HG03571 (cell line): ENCODE data around the gene DQX1.
"Not testable (repeated sequence)": the region's sequence is repeated elsewhere in the genome, so short reads cannot be mapped to it uniquely, and the experiment has no call there.

Experiments used
- ATAC-seq: cut with Tn5 transposase; IDR thresholded peaks from one replicate; pipeline ENCODE4 v1.9.1; 2021; ENCODE audit not compliant: unreplicated experiment

The DQX1 gene, protein sequence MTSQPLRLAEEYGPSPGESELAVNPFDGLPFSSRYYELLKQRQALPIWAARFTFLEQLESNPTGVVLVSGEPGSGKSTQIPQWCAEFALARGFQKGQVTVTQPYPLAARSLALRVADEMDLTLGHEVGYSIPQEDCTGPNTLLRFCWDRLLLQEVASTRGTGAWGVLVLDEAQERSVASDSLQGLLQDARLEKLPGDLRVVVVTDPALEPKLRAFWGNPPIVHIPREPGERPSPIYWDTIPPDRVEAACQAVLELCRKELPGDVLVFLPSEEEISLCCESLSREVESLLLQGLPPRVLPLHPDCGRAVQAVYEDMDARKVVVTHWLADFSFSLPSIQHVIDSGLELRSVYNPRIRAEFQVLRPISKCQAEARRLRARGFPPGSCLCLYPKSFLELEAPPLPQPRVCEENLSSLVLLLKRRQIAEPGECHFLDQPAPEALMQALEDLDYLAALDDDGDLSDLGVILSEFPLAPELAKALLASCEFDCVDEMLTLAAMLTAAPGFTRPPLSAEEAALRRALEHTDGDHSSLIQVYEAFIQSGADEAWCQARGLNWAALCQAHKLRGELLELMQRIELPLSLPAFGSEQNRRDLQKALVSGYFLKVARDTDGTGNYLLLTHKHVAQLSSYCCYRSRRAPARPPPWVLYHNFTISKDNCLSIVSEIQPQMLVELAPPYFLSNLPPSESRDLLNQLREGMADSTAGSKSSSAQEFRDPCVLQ

DNA sequence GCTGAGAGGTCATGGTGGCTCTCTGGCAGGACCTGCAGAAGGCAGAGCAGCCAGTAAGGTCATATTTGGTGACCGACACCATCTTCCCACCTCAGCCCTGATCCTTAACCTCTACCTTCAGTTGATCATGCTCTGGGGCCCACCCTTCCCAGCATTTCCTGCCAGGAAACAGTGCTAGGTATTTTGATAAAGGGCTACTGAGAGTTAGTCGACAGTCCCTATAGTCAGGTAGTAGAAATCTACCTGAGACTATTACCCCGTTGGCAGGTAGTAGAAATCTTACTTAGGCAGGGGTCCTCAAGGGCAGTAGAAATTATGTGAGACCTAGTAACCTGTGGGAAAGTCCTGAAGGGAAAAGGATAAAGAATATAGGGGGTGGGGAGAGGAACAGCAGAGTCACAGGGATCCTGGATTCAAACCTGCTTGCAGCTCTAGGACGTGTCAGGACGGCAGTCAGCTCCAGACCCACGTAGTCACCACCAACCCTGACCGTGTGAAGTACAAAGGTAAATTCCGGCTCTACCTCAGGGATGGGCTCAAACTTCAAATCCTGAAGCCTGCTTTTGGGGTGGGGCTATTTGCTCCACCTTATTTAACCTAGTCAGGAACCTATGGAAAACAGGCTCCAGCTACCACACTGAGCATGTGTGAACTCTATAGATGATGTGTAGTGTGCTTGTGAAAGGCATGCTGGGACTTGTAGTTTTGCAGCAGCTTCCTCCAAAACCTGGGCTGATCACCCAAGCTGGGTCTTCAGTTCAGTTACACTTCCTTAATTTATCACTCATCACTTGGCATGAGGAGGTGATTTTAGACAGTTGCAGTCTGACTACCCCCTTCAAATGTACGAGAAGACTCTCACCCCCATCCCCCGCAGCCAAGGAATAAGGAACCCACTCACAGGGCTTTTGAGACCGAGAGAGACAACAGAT is at the start of gene DQX1:
Gene DQX1 (minus strand): TSS at position 515 of the 932 bp plus-strand sequence. CDS start 502 bp downstream, at position 13.
- ATAC-seq = no peak

DNA sequence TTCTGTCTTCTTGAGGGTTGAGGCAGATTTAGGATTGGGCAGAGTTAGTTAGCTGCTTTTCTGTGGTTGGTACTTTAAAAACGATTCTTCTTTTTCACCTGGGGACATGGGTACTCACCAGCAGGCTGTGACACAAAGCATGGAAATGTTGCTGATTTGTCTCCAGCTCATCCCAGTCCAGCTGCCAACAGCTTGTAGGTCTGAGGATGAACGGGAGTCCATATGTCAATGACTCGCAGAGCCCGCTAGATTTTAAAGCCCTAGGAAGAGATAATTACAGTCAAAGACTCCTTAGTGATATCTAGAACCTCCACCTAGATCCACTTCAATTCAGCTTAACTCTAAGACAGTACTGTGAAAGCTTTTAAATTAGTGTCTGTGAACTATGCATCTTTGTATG is 49.3 kb upstream of the DQX1 start:
- ATAC-seq = no peak

DNA sequence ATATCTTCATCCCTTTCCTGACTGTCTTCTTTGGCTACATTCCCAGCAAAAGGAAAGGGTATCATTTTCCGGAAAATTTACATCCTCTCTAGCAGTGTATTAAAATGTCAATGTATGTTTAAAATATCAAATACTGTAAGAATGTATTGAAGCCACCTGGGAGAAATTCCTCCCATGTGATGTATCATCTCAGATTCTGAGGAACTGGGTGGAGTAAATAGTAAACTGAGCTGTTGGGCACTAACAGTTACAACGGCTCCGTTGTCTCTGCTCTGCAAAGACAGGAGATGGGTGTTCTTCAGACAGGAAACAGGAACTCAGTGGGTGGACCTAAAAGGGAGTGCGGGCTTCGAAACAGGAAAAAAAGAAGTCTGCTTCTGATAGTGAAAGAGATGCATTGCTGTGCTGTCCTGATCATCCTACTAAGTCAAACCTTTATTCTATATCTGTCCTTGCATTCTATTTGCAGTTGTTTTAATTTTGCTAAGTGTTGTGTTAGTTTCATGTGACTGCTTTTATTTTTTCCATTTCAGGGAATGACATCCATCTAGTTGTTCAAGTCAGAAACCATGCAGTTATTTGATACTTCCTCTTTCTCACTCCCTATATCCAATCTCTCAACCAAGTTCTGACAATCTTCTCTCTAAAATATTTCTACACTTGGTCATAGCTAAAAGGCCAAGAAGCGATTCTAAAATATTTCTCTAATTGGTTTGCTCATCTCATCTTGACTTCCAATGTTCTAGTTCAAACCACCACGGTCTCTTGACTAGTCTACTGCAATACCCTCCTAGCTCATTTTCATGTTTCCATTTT is 47.9 kb upstream of the DQX1 start:
- ATAC-seq = no peak

DNA sequence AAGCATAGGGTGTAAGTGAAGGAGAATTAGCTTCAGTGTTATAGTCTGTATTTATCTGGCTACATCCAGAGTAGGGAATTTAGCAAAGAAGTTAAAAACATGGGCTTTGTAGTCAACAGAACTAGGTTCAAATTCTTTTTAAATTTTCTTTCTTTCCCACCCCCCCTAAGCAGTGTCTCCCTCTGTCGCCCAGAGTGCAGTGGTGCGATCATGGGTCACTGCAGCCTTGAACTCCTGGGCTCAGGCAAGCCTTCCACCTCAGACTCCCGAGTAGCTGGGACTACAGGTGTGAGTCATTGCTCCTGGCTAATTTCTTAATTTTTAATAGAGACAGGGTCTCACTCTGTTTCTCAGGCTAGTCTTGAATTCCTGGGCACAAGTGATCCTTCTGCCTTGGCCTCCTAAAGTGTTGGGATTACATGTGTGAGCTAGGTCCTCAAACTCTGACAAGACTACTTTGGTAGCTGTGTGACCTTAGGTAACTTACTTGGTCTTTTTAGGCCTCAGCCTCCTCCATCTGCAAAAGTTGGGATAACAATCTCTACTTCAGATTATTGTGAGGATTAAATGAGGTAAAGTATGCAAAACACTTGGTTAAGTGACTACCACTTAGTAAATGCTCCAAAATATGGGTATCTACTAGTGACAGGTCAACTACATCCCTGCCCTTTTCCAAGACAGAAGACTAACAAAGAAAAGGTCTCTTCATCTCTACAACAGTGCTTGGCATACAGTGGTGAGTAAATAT is 46.3 kb upstream of the DQX1 start:
- ATAC-seq = no peak

DNA sequence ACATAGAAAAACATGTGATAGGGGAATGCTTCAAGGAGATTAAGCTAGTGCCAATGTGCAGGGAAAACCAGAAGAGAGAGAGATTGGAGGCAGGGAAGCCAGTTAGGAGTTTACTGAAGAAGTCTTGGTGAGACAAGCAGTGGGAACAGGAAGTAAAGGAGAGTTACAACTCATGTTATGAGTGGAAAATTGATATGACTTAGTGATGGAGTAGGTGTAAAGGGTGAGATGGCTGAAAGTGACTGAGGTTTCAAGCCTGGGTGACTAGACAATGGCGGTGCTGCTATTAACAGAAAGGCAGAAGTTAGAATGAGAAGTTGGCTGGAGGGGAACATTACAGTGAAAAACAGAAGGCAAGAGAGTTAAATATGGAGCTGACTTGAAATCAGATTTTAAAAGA is 45.0 kb upstream of the DQX1 start:
- peak; percentile 65 for ATAC-seq

DNA sequence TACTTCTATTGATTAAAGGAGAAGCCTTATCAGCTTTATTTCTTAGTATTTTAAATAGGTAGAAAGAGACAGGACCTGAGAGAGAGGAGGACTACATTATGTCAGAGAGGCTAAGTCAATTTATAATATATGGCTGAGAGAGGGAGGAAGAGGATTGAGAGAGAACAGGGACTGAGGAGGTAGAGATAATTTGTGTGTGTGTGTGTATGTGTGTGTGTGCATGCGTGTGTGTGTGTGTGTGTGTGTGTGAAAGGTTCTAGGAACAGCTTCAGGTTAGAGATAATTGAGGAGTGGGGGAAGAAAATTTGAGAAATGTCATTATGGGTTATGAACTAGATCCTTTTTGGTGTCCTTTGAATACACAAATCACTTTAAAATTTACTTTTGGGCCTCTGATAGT is 43.7 kb upstream of the DQX1 start:
- no peak for ATAC-seq

DNA sequence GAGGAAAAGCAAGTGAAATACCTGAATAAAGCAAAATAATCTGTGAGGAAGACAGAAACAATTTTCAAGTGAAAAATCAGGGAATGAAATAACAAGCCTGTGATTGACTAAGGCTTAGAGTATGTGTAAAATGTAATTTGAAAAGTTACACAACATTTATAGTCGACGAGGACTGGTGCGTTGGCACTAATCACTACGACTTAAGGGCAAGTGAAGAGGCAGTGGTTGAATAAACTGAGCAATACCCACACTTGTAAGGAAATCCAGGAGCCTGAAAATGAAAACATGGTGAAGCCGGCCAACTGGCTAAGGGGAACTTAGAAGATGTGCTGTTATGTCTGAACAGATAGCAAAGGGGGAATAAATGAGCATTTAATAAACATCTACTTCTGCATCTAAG is 41.9 kb upstream of the DQX1 start:
- no peak for ATAC-seq

DNA sequence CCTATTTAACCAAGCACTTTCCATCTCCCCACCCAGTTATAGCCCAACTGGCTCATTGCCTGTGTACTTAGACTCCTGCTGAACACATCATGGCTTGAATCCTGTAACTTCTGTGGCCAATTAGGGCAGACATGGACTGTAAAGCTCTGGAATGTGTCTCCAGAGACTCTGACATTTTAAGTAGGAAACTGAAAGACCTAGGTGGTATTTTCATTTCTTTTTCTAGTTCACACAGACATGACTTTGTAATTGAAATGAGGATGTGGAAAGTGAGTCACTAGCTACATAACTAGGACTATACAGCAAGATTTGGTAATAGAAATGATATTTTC is 40.7 kb upstream of the DQX1 start:
- no peak for ATAC-seq

DNA sequence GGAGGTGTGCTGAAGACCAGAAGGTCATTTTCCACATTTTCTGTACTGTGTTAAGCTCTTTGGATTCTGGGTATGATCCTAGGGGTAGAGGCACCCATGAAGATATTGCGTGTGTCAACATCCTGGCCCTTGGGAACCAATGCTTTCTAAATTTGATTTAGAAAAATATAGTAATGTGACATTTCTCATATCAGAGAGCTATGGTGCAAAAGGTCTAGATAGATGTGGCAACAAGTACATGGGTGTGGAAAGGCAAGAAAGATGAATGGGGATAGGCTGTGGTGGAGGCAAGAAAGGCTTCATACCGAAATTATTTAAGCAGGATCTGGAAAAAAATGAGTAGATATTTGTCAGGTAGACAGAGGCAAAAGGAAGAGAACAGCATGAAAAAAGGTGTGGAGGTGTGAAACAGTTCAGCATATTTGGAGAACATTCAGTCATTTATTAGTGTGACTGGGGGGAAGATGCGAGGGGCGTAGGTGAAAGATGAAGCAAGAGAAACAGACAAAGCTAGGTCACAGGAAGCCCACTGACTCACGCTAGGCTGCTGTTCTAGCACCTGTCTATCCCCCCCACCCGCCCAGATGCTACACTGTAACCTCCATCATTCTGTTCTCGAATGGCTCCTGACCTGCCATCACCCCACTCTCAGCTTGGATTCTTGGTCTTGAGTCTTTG is 40.2 kb upstream of the DQX1 start:
- no peak for ATAC-seq

DNA sequence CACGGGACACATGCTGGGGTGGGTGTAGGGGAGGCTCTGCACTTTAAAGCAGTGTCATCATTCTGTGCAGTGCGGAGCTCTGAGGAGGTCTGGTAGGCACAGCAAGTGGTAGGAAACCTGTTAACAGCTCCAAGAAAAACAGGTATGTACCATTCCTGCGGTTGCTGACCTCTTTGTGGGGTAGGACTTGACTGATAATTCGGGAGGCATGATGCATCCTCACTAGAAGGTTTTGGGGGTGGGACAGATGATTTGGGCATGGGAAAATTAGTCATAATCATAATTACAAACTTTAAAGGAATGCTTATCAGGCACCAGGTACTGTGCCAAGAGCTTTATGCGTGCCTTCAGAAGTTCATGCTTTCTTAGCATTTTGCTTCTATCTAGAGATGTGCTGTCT is 38.2 kb upstream of the DQX1 start:
- no peak for ATAC-seq

DNA sequence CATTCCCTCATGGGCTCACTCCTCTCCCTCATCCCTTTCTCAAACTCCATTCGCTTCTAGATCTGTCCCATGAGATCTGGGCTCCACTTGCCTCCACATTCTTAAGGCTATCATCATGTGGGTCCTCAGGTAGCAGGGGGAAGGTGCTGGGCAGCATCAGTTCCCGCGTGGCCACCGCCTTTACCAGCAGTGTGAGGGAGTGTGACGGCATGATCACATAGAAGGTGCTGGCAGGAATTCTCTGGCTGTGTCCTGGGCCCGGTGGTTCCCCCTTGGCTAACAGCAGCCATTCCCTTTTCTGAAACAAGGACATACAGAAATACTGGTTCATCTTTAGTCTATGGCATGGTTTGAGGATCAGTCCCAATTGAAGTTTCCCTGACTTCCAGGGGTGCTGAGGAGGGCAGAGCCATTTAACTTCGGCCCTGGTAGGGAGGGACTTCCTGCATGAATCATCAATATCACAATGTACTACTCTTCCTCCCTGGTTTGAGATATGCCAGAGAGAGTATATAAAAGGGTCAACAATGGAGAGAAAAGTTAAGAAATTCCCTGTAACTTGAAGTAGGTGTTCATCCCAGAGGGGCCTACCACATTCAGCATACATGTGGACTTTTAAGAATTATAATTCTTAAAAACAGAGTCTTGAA is 36.2 kb upstream of the DQX1 start:
- no peak for ATAC-seq

DNA sequence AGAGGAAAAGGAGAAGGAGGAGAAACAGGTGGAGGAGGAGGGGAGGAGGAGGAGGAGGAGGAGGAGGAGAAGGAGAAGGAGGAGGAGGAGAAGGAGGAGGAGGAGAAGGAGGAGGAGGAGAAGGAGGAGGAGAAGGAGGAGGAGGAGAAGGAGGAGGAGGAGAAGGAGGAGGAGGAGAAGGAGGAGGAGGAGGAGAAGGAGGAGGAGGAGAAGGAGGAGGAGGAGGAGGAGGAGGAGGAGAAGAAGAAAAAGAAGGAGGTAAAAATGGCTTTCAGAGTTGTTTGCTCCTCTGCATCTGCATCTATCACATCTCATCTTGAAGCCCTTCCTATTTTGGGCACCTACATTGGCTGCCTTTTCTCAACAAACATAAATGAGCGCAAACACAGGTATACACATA is 35.0 kb upstream of the DQX1 start:
- not testable (repeated sequence) for ATAC-seq

DNA sequence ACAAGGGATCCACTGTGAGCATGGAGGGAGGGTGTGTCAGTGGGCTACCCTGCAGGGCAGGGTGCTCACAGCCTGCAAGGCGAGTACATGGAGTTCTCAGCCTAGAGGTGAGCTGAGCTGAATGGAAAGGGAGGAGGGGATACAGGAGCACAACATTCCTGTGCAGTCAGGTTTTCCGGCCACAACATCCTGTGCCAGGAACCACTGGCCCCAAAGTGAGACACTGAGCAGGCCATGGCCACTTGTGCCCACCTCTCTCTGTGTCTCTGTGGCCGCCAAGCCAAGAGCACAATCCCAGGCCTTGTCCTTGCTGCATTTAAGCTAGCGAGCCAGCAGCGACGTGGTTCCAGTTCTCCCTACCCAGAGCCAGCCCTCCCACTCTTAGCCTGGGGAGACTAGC is 34.6 kb upstream of the DQX1 start:
- ATAC-seq = no peak

DNA sequence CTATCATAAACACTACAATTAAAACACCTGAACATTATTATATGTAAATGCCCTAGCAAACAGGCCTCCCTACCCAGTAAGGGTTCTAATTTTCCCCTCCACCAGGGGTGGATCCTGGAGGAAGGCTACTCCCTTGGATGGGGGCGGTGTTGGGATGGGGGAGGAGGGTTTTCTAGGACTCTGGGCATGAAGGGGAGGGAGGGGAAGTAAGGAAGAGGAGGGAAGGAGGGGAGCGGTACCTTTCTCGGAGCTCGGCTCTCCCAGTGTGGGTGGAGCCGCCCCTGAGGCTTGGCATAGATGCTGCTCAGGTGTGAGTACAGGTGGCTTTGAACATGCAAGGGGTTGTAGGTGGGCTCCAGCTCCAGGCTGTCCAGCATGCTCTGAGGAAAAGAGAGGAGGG is 33.9 kb upstream of the DQX1 start:
- ATAC-seq = no peak

DNA sequence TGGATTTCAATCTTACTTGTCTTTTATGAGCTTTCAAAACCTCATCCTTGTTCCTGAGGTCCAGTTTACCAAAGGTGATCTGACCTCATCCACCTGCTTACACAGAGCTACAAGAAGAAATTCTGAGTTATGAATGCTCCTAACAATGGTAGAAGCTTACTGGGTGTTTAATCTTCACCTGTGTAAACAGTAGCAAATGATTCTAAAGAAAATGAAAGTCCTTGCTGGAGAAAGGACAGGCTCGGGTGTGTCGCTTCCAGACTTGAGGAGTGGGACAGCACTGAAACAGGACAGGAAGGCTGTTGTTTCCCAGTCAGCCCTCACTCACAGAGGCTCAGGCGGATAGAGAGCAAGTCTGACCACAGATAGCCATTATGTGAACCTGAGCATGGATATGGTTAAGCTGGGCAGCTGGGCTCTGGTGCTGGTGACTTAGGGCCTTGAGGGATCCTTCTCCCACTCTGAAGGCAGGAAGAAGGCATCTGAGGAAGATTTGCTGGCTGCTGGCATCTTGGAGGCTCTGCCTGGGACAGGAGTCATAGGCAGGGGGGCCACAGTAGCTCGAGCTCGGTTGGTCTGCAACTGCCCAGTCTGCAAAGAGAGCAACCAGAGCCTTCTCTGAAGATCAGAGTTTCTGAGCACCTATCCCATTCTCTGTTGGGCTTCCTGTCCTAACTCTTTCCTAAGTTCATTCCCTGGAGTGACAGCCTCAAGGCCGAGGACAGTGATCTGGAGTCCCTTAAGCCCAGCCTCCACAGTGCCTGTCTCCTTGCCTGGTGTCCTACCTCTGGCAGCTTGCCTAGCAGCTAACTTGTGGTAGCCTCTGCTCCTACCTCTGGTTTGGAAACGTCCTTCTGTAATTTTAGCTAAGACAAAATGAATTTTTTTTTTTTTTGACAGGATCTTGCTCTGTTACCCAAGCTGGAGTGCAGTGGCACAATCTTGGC is 32.5 kb upstream of the DQX1 start:
- no peak for ATAC-seq

DNA sequence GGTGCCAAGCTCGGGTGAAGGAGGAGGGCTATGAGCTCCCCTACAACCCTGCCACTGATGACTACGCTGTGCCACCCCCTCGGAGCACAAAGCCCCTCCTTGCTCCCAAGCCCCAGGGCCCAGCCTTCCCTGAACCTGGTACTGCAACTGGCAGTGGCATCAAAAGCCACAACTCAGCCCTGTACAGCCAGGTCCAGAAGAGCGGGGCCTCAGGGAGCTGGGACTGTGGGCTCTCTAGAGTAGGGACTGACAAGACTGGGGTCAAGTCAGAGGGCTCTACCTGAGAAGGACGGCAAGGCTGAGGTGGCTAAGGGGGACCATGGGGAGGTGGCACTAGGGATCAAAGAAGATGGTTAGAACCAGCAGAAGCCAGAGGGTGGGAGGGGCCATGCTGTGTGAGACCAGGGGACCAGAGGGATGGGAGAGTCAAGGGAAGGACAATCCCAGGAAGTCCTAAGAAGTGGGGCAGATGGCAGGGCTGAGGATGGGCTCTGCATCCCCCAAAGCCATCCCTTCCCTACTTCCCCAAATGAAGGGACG is 30.9 kb upstream of the DQX1 start:
- no peak for ATAC-seq

DNA sequence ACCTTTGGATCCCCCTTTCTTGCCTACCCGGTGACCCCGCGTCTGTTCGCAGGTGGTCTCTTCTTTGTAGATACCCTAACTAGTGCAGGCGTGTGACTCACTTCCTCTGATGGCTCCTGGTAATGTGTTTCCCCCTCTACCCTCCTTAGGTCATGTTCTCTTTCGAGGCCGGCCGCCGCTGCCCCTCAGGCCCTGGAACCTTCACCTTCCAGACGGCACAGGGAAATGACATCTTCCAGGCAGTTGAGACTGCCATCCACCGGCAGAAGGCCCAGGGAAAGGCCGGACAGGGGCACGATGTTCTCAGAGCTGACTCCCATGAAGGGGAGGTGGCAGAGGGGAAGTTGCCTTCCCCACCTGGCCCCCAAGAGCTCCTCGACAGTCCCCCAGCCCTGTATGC is 30.1 kb upstream of the DQX1 start:
- ATAC-seq = no peak
